H54 (cell line): ENCODE measurements around the gene OAF.

Source experiments
- DNase-seq: peaks from one replicate; pipeline ENCODE4 v3.0.0; 2011; ENCODE audit warnings: low spot score, mixed read lengths; ENCODE audit not compliant: insufficient read length
- FAIRE-seq: peaks from 3 replicates; lab custom pipeline; 2011; peaks lifted over from hg19 to GRCh38; lab: Jason Lieb, UNC
- POLR2A ChIP-seq: IDR thresholded peaks from 2 replicates; pipeline ENCODE4 v1.6.1; 2011; ENCODE audit warnings: low read depth, mild to moderate bottlenecking, low read length

The OAF gene

GRCh38 chr11:120227228-120227852, 16.5 kb downstream of the OAF start:
- FAIRE-seq, result no peak
- no peak for TF ChIP-seq POLR2A
- DNase-seq, result no peak

GRCh38 chr11:120228794-120229384, 18.1 kb downstream of the OAF start:
- FAIRE-seq (no peak), DNase-seq (no peak)

DNA sequence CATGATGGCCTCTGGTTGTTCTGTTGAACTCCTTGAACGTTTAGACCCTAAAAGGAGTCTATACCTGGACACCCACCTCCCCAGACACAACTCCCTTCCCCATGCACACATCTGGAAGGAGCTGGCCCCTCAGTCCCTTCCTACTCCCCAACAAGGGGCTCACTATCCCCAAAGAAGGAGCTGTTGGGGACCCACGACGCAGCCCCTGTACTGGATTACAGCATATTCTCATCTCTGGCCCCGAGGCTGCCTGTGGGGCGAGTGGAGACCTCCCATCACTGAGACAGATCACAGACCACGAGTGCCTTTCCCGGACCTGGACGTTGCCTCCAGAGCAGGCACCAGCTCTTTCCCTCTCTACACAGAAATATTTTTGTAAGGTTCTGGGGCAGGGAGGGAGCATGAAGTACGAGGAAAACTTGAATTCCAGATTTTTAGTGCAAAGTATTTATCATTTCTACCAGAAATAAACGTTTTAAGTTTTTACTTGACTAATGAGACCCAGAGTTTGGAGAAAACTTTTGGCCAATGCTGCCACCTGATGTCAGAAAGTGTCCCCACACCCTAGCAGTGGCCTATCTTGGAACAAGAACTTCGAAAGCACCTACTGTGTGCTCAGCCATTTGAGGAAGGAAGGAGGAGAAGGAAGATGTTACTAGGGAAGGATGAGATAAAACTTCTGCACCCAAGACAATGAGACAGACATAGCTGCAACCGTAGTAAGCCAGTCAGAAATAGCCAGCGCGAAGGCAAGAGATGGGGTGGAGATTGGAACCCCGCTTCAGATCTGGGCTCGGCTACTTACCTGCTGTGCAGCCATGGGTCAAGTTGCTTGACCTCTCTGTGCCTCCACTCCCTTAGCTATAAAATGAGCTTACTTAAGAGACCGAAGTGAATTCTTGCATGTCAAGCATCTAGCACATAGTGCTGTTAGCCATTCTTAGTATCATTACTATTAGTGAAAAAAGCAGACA, 18.9 kb downstream of the OAF start:
- TF ChIP-seq POLR2A, result no peak
- FAIRE-seq (no peak), DNase-seq (no peak)

More at GRCh38 chr11:120228794-120229384, 18.1 kb downstream of the OAF start:
- no peak for TF ChIP-seq POLR2A

GRCh38 chr11:120230433-120231071, 19.7 kb downstream of the OAF start:
- FAIRE-seq (no peak), DNase-seq (no peak)
- TF ChIP-seq POLR2A, result no peak

GRCh38 chr11:120231963-120232362, 21.1 kb downstream of the OAF start:
- DNase-seq, result no peak
- no peak for TF ChIP-seq POLR2A
- FAIRE-seq, result no peak

GRCh38 chr11:120233207-120233803, 22.5 kb downstream of the OAF start:
- DNase-seq (no peak), FAIRE-seq (no peak)
- TF ChIP-seq POLR2A, result no peak

- FAIRE-seq (no peak), DNase-seq (no peak)
- TF ChIP-seq POLR2A, result no peak
These were observed 24.3 kb downstream of the OAF start for GRCh38 chr11:120235024-120235628.

GRCh38 chr11:120236169-120237107, 25.6 kb downstream of the OAF start:
- DNase-seq (peak; percentile 53), FAIRE-seq (no peak)

GRCh38 chr11:120238968-120239620, 28.3 kb downstream of the OAF start:
- FAIRE-seq (no peak), DNase-seq (no peak)
- TF ChIP-seq POLR2A, result no peak

More at GRCh38 chr11:120236169-120237107, 25.6 kb downstream of the OAF start:
- peak; percentile 56 for TF ChIP-seq POLR2A

GRCh38 chr11:120239713-120240640, 29.1 kb downstream of the OAF start, which contains the start of gene POU2F3:
Gene POU2F3, plus strand, starts transcription at chr11:120240140. Its CDS starts 204 bp downstream, at chr11:120240344.
- FAIRE-seq, result no peak
- no peak for TF ChIP-seq POLR2A
- DNase-seq, result no peak
